Nephron (organoid): ENCODE results near the gene MED12.

Source experiments
- H3K27ac Mint-ChIP-seq, 3 experiments: 2 replicates each; pipeline ENCODE4 v1.8.0; 2020; ENCODE audit warnings: mixed read lengths in 3 of 3, mild to moderate bottlenecking in 2 of 3, moderate library complexity in 1 of 3
- H3K27me3 Mint-ChIP-seq: 2 replicates; pipeline ENCODE4 v1.8.0; 2021; ENCODE audit warnings: low read depth, mild to moderate bottlenecking, moderate library complexity, mixed read lengths
- H3K36me3 Mint-ChIP-seq: 2 replicates; pipeline ENCODE4 v1.8.0; 2020; ENCODE audit warnings: low read depth, mixed read lengths
- H3K4me1 Mint-ChIP-seq: 2 replicates; pipeline ENCODE4 v1.8.0; 2020; ENCODE audit warnings: mixed read lengths
- H3K4me3 Mint-ChIP-seq, 3 experiments: 2 replicates each; pipeline ENCODE4 v1.8.0; 2020; ENCODE audit warnings: mild to moderate bottlenecking in 3 of 3, mixed read lengths in 3 of 3, moderate library complexity in 2 of 3
- H3K9me3 Mint-ChIP-seq: 2 replicates; pipeline ENCODE4 v1.8.0; 2020; ENCODE audit warnings: mixed read lengths
- TF ChIP-seq, protein P1 (sequence below), 3 experiments: fragments of 200-600 bp; sonication (generic); IDR thresholded peaks; one replicate each; pipeline ENCODE4 v1.5.0; 2021; ENCODE audit warnings: antibody characterized with exemption in 3 of 3; ENCODE audit not compliant: unreplicated experiment in 3 of 3

The MED12 gene

DNA sequence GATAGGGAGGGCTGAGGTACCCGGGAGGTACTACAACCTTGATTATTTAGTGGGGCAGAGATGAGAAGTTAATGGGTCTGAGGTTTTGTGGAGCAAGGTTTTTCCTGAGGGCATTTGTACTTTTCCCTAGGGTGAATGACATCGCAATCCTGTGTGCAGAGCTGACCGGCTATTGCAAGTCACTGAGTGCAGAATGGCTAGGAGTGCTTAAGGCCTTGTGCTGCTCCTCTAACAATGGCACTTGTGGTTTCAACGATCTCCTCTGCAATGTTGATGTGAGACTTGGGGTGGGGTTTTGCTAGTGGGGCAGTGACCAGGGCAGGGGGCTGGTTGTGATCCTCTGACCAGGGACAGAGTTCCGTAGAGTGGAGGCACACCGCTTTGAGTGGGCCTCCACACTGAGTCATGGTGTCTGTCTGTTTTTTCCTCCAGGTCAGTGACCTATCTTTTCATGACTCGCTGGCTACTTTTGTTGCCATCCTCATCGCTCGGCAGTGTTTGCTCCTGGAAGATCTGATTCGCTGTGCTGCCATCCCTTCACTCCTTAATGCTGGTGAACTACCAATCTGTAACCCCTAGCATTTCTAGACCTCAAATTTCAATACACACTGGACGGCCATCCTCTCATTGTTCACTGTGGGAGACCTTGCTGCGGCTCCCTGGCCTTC, 9.9 kb downstream of the MED12 start:
- TF ChIP-seq, protein P1, sequence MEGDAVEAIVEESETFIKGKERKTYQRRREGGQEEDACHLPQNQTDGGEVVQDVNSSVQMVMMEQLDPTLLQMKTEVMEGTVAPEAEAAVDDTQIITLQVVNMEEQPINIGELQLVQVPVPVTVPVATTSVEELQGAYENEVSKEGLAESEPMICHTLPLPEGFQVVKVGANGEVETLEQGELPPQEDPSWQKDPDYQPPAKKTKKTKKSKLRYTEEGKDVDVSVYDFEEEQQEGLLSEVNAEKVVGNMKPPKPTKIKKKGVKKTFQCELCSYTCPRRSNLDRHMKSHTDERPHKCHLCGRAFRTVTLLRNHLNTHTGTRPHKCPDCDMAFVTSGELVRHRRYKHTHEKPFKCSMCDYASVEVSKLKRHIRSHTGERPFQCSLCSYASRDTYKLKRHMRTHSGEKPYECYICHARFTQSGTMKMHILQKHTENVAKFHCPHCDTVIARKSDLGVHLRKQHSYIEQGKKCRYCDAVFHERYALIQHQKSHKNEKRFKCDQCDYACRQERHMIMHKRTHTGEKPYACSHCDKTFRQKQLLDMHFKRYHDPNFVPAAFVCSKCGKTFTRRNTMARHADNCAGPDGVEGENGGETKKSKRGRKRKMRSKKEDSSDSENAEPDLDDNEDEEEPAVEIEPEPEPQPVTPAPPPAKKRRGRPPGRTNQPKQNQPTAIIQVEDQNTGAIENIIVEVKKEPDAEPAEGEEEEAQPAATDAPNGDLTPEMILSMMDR (IDR thresholded peaks at IDR 0.05; ENCODE audit: unreplicated experiment in 3 of 3), result no peak
- H3K27me3 Mint-ChIP-seq, result no peaks in the 10 kb centered on the region
- H3K4me1 Mint-ChIP-seq, result peaks cover 4% of the 10 kb centered on the region
- H3K4me3 Mint-ChIP-seq, result no peak overlapping the region
- H3K9me3 Mint-ChIP-seq, result peaks cover 4% of the 10 kb centered on the region
- H3K27ac Mint-ChIP-seq, result peak overlapping the region in 1 of 3 experiments; percentile 62
- peaks cover 71% of the 10 kb centered on the region for H3K36me3 Mint-ChIP-seq

DNA sequence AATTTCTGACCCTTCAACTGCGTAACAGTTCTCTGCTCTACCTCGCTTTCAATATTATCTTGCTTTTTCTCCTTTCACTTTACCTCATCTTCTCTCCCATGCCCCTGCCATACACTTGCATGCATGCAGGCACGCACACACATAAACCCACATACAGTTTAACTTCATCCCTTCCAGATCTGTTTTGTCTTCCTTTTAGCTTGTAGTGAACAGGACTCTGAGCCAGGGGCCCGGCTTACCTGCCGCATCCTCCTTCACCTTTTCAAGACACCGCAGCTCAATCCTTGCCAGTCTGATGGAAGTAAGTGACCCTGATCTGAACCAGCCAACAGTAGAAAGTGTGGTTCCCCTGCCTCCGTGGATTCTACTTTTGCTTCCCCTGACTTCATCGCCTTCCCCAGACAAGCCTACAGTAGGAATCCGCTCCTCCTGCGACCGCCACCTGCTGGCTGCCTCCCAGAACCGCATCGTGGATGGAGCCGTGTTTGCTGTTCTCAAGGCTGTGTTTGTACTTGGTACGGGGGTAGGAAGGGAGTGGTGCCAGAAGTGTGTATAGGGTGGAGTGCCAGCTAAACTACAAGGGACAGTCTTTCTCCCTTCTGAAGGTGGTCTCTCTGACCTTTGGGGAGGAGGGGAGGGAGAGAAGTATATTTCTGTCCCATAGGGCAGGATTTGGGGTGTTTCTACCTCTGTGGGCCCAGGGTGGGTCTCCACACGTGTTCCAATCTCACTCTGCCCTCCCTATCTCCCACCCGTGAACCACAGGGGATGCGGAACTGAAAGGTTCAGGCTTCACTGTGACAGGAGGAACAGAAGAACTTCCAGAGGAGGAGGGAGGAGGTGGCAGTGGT, 10.7 kb downstream of the MED12 start:
- no peaks in the 10 kb centered on the region for H3K27me3 Mint-ChIP-seq

DNA sequence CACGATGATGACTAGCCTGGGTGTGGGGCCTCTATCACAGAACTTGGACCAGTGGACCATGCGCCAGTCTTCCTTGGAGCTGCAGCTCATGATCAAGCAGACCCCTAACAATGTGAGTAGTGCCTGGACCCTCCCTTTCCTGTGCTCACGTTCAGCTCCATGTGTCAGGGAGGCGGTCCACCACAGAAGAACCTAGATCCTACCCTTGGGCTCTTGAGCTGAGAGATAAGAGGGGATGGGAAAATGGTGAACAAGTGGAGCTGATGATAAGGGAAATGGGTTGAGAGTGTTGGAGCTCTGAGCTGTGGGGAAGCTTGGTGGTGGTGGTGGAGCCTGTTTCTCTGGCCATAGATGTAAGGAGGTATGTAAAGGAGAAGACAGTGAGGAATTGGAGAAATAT, 13.1 kb downstream of the MED12 start:
- no peak overlapping the region for H3K4me3 Mint-ChIP-seq
- no peaks in the 10 kb centered on the region for H3K27me3 Mint-ChIP-seq
- TF ChIP-seq, protein P1 (IDR thresholded peaks at IDR 0.05; ENCODE audit: unreplicated experiment in 3 of 3), result no peak
- H3K27ac Mint-ChIP-seq, result no peak overlapping the region
- peaks cover 4% of the 10 kb centered on the region for H3K4me1 Mint-ChIP-seq
- peaks cover 75% of the 10 kb centered on the region for H3K36me3 Mint-ChIP-seq
- H3K9me3 Mint-ChIP-seq, result peaks cover 4% of the 10 kb centered on the region

More for the DNA sequence above, 10.7 kb downstream of the MED12 start:
- TF ChIP-seq, protein P1 (IDR thresholded peaks at IDR 0.05; ENCODE audit: unreplicated experiment in 3 of 3), result peak; percentile 47 to 59 (median 57)
- Mint-ChIP-seq H3K9me3 (peaks cover 4% of the 10 kb centered on the region), H3K4me1 (peaks cover 4% of the 10 kb centered on the region), H3K27ac (peak overlapping the region; percentile 23 to 62 (median 46)), H3K36me3 (peaks cover 67% of the 10 kb centered on the region), H3K4me3 (no peak overlapping the region)

DNA sequence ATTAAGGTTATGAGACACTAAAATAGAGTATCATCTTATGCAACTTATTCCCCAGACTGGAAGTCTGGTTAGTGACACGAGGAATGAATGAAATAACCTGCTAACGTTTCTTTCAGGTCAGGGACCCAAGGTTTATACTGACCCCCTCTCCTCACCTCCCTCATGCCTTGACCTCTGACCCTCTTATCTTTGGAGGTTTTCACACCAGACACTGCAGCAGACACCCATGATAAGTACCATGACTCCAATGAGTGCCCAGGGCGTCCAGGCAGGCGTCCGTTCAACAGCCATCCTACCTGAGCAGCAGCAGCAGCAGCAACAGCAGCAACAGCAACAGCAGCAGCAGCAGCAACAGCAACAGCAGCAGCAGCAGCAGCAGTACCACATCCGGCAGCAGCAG, 22.0 kb downstream of the MED12 start:
- Mint-ChIP-seq H3K9me3 (peaks cover 9% of the 10 kb centered on the region), H3K4me1 (peaks cover 8% of the 10 kb centered on the region), H3K36me3 (peaks cover 44% of the 10 kb centered on the region), H3K27ac (no peak overlapping the region), H3K27me3 (no peaks in the 10 kb centered on the region), H3K4me3 (no peak overlapping the region)
- TF ChIP-seq, protein P1 (IDR thresholded peaks at IDR 0.05; ENCODE audit: unreplicated experiment in 3 of 3), result no peak

DNA sequence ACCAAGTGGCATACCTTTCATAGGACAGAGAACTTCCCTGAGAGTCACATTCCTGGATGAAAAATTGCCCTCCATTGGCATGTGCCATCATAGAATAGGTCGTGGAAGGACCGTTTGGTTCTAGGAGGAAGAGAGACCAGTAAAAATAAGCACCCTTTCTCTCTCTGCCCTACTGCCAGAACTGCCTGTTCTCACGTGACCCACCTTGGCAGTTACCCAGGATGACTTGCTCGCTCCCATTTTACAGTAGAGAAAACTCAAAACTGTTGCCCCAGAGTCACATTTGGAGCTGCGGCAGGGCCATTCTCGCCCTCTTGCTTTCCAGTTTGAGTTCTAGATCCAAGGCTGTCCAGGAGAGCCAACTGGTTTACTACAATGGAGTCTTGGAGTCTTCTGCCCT, 25.1 kb downstream of the MED12 start:
- Mint-ChIP-seq H3K4me3 (peak overlapping the region in 2 of 3 experiments; percentile 85 to 87), H3K4me1 (peaks cover 21% of the 10 kb centered on the region), H3K27me3 (no peaks in the 10 kb centered on the region), H3K27ac (no peak overlapping the region), H3K36me3 (peaks cover 19% of the 10 kb centered on the region), H3K9me3 (peaks cover 9% of the 10 kb centered on the region)
- TF ChIP-seq, protein P1 (IDR thresholded peaks at IDR 0.05; ENCODE audit: unreplicated experiment in 3 of 3), result no peak
